Activated CD8-positive, alpha-beta memory T cell treated with anti-CD3 and anti-CD28 coated beads, Interleukin-2, amount 50 U/mL, for 1 hour (primary cell): ENCODE data around the gene HNRNPF.
A peak's percentile ranks its signal among the peaks of the same experiment; 100 is the strongest.

ENCODE experiments used
- DNase-seq: peaks from one replicate; pipeline ENCODE4 v3.0.0-alpha.2; 2020; ENCODE audit errors: extremely low read depth

HNRNPF gene

DNA sequence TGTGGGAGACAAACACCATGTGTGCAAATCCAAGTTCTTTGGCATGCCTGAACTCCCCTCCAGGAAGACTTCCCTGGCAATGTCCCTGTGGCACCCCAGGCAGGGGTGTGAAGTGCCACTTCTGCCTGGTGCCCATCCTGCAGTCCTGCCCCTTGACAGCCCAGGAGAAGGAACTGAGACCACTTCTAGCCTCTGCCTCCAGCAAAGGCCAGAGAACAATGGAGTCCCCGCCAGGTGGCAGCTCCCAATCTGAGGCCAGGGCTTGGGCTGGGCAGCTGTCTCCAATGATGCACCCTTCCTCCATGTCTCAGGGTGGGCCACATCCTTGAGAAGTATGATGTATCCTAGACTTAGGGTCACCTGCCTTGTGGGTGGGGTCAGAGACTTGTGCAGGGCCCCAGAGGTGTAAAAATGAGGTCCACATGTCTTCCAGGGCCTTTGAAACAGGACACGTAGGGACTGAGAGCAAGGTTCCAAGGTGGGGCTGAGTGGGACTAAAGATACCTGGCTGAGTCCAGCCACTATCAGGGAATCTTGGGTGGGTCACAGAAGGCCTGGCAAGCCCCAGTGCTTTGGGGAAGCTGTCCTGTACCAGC lies 32.1 kb downstream of the HNRNPF start:
- DNase-seq, result no peak

DNA sequence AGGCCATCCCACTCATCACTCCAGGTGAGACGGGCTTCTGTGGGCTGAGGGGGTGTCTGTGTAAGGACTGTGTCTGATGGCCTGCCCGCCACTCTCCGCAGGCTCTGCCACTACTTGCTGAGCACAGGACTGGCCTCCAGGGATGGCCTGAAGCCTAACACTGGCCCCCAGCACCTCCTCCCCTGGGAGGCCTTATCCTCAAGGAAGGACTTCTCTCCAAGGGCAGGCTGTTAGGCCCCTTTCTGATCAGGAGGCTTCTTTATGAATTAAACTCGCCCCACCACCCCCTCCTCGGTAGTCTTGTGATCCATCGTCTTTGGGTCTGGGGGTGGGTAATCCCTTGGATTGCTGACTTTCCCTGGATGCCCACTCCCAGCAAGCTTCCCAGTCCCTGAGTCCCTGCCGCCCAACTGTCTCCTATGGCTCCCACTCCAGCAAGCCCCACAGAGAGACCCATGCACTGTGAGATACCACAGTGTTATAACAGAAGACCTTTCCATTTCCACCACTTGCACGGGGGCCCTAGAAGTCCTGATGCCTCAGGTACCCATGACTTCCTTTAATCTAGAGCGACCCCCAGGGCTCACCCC lies 32.8 kb downstream of the HNRNPF start:
- DNase-seq, result no peak

DNA sequence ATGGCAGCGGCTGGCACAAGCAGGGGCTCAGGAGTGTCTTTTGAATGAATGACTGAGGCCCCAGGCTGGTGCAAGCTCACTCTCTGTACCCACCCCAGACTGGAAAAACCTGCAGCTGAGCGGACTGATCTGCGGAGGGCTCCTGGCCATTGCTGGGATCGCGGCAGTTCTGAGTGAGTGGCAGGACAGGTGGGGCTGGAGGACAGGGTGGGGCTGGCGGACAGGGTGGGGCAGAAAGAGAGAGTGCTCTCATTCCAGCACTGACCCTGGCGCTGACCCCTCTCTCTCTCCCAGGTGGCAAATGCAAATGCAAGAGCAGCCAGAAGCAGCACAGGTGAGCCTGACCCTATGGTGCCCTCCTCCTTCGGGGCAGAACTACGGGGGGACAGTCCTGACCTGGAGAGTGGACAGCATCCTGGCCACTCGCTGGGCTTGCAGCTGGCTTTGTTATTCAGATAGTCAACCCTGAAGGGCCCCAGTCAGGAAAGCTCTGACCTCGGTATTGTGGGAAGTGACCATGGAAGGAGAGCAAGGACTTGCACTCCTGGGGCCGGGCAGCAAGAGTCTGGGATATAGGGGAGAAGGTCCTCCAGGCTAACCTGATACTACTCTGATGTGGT lies 33.5 kb downstream of the HNRNPF start:
- DNase-seq, result no peak

DNA sequence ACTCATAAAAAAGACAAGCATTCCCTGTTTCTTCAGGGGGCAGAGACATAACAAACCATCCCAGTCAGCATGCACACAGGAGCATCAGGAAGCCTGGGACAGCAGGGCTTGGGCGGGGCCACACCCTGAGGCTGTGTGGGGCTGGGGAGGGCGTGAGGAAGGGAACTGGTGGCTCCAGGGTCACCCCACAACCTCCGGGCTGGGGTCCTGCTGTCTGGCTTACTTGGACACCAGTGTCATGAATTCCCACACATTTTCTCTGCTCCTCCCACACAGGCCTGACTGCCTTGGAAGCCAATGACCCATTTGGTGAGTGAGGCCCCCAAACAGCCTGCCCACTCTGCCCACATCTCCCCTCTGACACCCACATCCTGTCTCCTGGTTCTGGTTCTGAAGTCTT lies 34.8 kb downstream of the HNRNPF start:
- no peak for DNase-seq

DNA sequence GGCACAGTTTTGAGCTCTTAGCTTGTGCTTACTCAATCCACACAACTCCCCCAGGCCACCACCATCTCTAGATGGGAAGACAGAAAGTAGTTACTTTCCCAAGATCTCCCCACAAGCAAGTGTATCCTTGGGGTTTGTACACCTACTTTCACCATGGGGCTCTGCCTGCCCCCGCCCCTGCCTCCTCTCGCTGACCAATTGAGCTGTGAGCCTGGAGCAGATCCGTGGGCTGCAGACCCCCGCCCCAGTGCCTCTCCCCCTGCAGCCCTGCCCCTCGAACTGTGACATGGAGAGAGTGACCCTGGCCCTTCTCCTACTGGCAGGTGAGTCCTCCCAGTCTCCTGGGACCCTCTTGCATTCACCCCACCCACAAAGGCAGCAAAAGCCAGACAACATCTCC lies 35.5 kb downstream of the HNRNPF start:
- DNase-seq, result no peak

DNA sequence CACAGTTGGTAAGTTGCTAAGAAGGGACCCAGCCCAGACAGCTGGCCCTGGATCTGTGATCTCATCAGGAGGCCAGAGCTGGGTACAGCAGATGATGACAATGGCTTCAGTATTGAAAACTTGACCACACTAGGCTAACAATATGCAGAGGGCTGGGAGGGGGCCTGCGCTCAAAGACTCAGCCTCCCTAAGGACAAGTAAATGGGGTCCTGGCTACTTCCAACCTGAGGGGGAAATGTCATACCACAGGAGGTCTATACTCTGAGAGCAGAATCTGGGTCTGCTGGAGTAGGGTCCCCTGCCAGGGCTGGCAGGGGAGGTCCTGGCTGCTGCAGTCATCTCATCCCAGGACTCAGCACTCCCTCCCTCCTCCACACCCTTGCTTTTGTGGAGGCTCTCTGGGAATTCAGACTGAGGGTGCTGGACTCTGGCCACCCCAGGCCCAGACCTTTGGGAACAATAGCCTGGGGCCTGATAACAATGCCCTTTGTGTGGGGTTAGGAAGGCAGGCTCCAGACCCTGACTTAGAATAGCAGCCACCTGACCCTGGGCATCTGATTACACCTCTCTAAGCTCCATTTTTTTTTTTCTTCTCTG lies 36.1 kb downstream of the HNRNPF start:
- no peak for DNase-seq

DNA sequence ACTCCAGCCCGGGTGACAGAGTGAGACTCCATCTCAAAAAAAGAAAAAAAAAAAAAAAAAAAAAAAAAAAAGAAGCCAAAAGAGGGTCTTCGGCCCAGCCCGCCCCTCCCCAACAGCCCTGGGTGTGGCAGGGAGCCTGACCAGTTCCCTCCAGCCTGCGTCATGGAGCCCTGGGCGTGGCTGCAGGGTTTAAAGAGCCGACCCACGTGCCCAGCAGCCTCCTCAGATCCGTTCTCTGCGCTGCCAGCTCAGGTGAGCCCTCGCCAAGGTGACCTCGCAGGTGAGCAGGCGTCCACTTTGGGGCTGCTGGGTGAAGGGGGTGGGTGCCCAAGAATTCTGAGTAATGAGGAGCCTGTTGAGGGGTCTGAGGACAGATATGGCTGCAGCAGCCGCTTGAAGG lies 37.6 kb downstream of the HNRNPF start, which contains the start of gene FXYD4:
FXYD4 (plus strand) TSS at position 219 of the 400 bp plus-strand sequence. CDS start 2,111 bp downstream, outside the sequence.
- DNase-seq, result no peak

DNA sequence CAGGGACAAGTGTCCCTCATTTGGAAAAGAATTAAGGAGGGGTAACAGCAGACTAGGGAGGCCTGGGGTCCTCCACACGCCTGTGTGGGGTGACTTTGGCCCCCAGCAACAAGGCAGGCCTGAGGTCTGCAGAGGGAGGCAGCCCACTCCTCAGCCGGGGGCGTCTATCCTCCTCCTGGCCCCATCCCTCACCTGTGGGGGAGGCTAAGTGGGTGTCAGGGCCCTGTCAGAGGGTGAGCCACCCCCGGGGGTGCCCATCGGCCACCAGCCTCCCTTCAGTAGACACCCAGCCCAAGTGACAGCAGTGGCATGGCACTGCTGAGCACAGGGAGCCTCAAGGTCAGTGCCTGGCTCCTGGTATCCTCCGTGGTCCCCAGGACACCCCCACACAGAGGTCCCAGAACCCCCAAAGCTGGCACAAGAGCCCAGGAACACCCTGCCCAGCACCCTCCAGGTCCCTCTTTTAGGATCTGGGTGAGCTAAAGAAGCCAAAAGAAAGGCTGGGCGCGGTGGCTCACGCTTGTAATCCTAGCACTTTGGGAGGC lies 38.2 kb downstream of the HNRNPF start:
- no peak for DNase-seq

DNA sequence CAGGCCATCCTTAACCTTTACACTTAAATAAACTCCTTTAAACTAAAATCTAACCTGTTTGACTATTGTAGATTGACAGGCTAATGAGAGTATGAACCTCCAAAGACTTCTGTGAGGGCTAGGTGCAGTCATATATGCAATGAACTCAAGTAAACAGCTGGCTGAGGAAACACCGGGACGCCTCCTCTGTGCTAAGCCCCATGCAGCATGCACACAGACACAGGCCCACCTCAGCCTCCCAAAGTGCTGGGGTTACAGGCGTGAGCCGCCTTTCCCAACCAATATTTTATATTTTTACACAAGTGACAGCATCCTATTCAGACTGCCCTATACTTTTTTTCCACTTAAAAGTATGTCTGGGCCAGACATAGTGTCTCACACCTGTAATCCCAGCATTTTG lies 39.1 kb downstream of the HNRNPF start:
- DNase-seq, result no peak

DNA sequence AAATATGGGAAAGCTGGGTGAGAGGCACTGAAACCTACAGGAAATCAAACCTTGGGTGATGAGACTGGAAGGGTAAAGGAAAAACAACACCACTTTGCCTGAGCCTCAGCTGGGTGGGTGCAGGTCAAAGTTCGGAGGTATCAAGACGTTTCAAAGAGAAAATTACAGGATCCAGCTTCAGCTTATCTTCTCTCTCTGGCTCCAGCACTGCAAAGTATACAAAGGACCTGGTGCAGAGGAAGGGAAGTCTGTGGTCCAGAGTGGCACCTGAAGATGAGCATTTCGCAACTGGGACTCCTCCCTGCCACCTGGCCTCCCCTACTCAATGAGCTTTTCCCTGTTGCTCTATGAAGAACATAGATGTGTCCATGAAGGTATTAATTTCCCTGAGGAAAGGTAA lies 44.0 kb downstream of the HNRNPF start:
- no peak for DNase-seq

DNA sequence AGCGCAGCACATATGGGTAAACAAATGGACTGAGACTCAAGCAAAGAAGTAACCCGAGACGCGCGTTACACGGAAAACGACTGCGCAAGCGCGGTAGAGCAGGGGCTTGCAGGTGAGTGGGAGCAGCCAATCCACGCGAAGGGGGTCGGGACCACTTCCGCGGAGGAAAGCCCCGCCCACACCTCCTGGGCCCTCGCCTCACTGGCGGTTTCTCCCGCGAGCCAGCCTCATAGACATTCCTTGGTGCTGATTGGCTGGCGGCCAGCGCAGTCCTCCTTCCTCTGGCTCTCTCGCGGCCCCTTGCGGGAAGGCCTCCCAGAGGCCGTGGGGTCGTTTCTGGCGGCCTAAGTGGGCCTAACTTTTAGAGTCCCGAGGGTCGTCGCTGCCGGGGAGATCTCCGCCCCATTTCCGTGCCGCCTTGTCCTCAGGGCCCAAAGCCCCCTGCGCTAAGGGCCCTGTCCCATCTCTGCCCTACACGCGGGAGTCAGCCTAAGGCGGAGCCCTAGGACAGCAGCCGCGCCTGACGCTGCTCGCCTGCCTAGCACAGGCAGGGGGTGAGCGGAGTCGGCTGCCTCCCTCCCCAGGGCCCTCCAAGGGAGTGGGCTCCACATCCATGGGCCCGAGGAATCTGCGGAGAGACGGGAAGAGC lies 46.7 kb downstream of the HNRNPF start:
- peak; percentile 96 for DNase-seq

DNA sequence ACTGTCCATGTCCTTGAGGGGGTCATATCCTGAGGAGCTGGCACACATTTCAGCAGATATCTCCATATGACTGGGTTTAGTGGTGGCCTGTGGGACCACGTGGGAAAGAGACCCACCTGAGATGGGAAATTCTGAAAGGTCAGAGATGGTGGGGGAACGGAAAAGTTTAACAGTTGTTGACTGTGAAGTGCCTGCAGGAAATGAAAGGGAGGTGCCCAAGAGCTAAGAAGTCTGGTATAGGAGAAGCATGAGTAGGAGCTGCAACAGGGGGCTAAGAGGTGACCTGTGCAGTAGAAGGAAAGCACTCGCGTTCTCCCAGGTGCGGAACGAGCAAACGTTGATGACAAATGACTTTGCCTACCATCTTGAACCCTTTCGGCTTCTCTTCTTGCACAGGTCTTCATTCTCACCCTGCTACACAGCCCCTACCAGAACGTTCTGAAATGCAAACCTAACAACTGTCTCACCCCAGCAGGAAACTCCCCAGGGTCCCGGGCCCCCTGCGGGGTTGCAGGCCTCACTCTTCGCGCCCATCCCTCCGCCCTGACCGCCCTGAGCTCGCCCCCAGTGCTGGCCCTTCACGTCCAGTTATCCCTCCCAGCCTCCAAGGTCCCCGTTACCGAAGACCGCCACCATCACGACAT lies 47.3 kb downstream of the HNRNPF start:
- no peak for DNase-seq

DNA sequence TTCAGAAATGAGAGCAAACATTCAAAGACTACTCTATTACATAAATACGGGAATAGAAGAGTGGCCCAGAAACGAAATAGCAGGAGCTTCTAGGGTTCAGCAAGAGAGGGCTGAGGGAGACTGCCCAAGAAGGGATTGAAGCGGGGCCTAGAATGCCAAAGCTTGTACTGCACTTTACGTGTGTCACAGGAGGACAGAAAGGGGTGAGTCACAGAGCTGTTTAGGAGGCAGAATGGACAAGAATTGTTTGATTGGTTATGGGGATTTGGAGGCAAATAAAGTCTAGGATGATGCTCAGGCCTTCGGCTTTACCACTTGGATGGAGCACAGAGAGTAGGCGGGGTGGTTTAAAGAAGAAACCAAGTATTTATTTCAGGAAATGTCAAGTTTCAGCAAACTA lies 48.9 kb downstream of the HNRNPF start:
- DNase-seq, result no peak

DNA sequence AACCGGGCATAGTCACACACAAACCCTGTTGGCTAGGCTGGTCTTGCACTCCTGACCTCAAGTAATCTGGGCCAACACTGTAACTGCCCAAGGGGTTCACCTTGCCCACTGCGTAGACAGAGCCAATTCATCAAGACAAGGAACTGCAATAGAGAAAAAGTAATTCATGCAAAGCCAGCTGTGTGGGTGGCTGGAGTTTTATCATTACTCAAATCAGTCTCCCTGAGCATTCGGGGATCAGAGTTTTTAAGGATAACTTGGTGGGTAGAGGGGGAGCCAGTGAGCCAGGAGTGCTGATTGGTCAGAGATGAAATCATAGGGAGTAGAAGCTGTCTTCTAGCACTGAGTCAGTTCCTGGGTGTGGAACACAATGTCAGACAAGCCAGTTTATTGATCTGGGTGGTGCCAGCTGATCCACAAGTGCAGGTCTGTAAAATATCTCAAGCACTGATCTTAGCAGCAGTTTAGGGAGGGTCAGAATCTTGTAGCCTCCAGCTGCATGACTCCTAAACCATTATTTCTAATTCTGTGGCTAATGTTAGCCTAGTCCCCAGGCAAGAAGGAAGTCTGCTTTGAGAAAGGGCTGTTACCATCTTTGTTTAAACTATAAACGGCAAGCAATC lies 53.1 kb downstream of the HNRNPF start:
- no peak for DNase-seq

DNA sequence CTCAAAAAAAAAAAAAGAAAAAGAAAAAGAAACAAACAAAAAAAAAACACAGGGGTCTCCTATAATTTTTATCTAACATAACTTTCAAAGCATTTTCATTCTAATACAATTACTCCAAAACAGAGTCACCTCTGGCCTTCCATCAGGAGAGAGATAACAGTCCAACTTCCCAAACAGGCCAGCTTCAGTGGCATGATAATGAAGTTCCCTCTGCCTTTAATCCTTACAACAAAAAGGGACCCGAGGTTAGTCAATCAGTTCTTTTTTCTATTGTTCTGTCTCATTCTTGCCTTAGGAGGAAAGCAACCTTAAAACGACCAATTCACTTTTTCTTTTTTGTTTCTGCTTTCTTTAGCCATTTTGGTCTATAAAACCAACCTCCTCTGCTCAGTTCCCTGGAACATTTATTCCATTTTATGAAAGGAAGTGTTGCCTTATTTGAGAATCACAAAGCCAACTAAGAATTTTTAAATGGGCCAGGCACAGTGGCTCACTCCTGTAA lies 54.1 kb downstream of the HNRNPF start:
- DNase-seq, result no peak

DNA sequence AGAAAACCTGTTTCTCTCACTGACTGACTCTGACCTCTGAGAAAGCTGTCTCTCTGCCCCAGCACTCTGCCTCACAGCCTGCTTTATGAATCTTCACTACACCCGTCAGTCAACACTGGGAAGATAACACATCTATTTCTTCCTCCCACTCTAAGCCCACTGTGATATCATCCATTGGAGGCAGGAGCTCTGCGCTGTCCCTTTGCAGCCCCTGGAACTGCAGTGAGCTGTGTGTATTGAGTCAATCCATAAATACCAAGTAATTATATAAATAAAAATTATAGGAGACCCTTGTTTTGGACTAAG lies 54.7 kb downstream of the HNRNPF start:
- no peak for DNase-seq

DNA sequence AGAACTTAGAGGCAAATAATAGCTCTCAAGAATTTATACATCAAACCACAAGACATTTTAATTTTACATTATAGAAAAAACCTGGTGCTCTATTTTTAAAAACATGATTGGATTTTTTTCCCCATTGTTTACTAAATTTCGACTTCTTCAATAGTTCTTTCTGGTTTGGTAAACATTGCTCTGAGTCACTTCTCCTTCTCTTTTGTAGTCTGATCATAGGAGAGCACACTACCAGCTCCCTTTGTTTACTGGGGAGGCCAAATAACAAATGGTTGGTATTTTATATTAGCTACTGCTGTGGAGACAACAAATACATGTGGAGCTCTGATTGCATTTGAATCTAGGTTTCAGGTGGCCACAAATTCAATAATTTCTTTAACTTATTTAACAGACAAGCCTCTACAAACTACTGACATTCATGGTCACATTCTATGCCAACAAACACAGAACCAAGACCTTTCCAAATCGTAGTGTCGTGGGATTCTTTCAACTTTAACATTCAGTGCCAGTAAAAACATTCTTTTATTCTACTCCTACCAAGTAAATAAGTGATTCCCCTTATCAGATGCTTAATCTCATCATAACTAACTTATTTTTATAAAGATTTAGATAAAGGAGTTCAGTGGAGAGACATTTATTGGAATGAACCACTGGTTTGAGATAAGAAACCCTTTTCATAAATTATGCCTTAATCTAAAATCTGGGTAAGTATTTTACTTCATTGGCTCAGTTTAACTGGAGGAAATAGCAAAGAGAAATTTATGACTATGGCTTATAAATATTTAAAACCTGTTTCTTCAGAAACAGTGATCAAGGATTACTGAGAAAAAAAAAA lies 55.3 kb downstream of the HNRNPF start:
- no peak for DNase-seq

DNA sequence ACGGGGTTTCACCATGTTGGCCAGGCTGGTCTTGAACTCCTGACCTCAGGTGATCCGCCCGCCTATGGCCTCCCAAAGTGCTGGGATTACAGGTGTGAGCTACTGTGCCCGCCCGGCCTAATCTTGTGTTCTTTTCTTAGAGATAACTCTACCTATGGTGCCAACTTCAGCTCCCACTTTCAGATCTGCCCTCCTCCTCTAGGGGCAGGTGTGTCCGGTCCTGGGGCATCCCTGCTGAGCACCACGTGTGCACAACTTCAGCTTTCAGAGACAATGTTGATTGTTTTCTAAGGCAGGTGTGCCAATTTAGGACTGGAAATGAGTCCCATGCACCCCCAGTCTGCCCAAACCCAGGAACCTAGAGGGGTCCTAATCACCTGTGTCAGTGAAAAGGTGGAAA lies 56.0 kb downstream of the HNRNPF start:
- no peak for DNase-seq

DNA sequence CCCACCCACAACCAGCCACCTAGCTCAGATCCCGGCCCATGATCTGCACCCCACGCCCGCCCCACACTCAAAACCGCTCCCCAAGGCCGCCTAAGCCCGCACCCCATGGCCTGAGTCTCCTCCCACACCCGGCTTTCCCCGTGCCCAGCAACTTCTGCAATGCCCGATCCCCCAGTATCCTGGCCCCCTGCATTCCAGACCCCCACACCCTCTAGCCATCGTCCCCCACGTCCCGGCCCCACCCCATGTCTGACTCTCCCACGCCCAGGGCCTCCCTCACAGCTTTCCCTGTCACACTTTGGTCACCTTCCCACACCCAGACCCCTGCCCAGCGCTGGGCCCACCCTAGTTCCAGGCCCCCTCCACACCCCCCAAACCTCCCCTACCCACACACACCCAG lies 57.7 kb downstream of the HNRNPF start:
- no peak for DNase-seq

DNA sequence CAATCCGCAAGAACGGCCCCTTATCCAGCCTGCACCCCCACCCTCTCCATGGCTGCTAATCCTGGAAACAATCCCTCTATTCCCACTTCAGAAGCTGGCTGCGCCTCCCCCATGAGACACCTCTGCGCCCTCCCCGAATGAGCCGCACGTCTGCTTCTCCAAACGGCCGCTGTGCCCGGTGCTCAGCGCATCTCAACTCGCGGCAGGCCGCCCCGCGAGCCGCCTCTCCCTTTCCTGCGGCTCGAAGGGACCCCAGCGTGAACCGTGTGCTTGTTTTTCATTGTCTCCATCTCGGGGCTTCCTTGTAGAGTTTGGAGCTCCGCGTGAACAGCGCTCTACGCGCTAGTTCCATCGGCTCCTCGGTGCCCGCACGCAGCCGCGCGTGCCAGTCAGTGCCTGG lies 58.3 kb downstream of the HNRNPF start:
- DNase-seq, result no peak

DNA sequence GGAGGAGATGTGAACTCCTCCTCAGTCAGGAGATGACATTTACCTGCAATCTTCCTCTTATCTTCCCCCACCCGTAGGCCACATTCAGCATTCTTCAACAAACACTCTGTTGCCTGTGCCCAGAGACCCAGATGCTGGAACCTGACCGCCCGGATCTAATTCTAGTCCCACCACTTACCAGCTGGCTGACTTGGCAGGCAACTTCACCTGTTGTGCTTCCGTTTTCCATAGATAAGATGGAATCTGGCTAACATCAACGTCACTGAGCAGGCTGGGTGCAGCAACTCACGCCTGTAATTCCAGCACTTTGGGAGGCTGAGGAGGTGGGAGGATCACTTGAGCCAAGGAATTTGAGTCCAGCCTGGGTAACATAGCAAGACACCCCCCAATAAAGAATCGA lies 58.8 kb downstream of the HNRNPF start:
- DNase-seq, result no peak
